ENCODE results near the gene PRDM16. TPM values are rescaled to one million over a fixed set of nuclear protein-coding genes. Genes with fewer than 3 reads are reported as not detected.

Gene PRDM16
- total and polyA plus RNA-seq, 2 experiments from 2014 or later: 0.14 to 0.16 TPM

DNA sequence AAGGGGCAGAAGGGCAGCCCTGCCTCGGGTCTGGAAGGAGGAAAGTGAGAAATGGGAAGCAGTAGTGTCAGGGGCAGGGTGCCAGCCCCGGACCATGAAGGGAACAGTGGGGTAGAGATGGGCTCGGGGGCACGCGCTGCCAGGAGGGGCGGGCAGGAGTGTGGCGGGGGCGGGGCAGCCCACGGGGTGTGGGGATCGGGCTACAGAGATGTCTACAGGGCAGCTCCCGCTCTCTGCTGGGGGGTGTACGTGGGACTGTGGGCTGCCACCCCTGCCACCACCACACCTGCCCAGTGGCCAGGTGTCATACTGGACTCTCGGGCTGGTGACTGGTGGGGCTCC is 392.9 kb downstream of the PRDM16 start:
- Histone ChIP-seq H3K27ac (ENCODE audit: low read depth) (no peak overlapping the region), H3F3A (replicated peaks; ENCODE audit: low read depth) (no peaks in the 10 kb centered on the region), H3K4me1 (ENCODE audit: insufficient read depth) (no peaks in the 10 kb centered on the region), H2AFZ (no peak overlapping the region), H3K36me3 (ENCODE audit: insufficient read depth) (no peaks in the 10 kb centered on the region), H3K79me2 (replicated peaks; ENCODE audit: insufficient read depth) (peaks cover 5% of the 10 kb centered on the region; the same call in 1 of the 2 replicates), H3K27me3 (ENCODE audit: insufficient read depth) (no peaks in the 10 kb centered on the region), H4K20me1 (replicated peaks; ENCODE audit: insufficient read depth) (no peaks in the 10 kb centered on the region), H3K9me2 (ENCODE audit: insufficient read depth) (no peaks in the 10 kb centered on the region), H3K4me3 (no peak overlapping the region), H3K4me2 (no peak overlapping the region)
- Mint-ChIP-seq H3K36me3 (ENCODE audit: low read depth) (peaks cover 6% of the 10 kb centered on the region; the same call in 1 of the 3 replicates), H3K4me1 (peaks cover 18% of the 10 kb centered on the region), H3K4me3 (no peak overlapping the region), H3K27ac (peak overlapping the region; percentile 83; the same call in 1 of the 2 replicates), H3K9me3 (no peaks in the 10 kb centered on the region; the same call in 2 of the 3 replicates), H3K27me3 (ENCODE audit: insufficient read depth, low read depth, poor library complexity) (peaks cover 9% of the 10 kb centered on the region)
- ATAC-seq: no peak
- no peak for TF ChIP-seq ZNF331 (CRISPR knock-in tag; IDR thresholded peaks at IDR 0.05; ENCODE audit: low read depth)
- no peak for TF ChIP-seq ZNF114 (CRISPR knock-in tag; IDR thresholded peaks at IDR 0.05)
- TF ChIP-seq POLR2AphosphoS5 (IDR thresholded peaks at IDR 0.05; ENCODE audit: low read depth): no peak
- no peak for TF ChIP-seq REST (IDR thresholded peaks at IDR 0.05; ENCODE audit: unreplicated experiment)
- no peak for TF ChIP-seq CTCF (conservative IDR thresholded peaks at IDR 0.05; ENCODE audit: low read depth in 2 of 2)
- no peak for TF ChIP-seq CREB1 (CRISPR knock-in tag; IDR thresholded peaks at IDR 0.05; ENCODE audit: low read depth)
- DNase-seq (ENCODE audit: low spot score): no peak

- Histone ChIP-seq H3K27ac (ENCODE audit: low read depth) (no peak overlapping the region), H3K9me2 (ENCODE audit: insufficient read depth) (no peaks in the 10 kb centered on the region), H2AFZ (no peak overlapping the region), H3F3A (replicated peaks; ENCODE audit: low read depth) (no peaks in the 10 kb centered on the region), H3K4me3 (no peak overlapping the region), H3K27me3 (ENCODE audit: insufficient read depth) (no peaks in the 10 kb centered on the region), H3K4me1 (ENCODE audit: insufficient read depth) (no peaks in the 10 kb centered on the region), H3K4me2 (no peak overlapping the region), H3K79me2 (replicated peaks; ENCODE audit: insufficient read depth) (no peaks in the 10 kb centered on the region), H3K36me3 (ENCODE audit: insufficient read depth) (no peaks in the 10 kb centered on the region), H4K20me1 (replicated peaks; ENCODE audit: insufficient read depth) (no peaks in the 10 kb centered on the region)
- no peak overlapping the region for H3K4me3 Mint-ChIP-seq
- peaks cover 7% of the 10 kb centered on the region for H3K27me3 Mint-ChIP-seq (ENCODE audit: insufficient read depth, low read depth, poor library complexity)
- DNase-seq (ENCODE audit: low spot score) (no peak), ATAC-seq (peak; percentile 13; the same call in 1 of the 3 replicates)
- peaks cover 4% of the 10 kb centered on the region; the same call in 1 of the 3 replicates for H3K36me3 Mint-ChIP-seq (ENCODE audit: low read depth)
- no peaks in the 10 kb centered on the region; the same call in 2 of the 3 replicates for H3K9me3 Mint-ChIP-seq
- peaks cover 13% of the 10 kb centered on the region for H3K4me1 Mint-ChIP-seq
- H3K27ac Mint-ChIP-seq: peak overlapping the region; percentile 83; the same call in 1 of the 2 replicates
- TF ChIP-seq EZH2 (IDR thresholded peaks at IDR 0.05; ENCODE audit: low read depth, unreplicated experiment): no peak
- TF ChIP-seq POLR2AphosphoS5 (IDR thresholded peaks at IDR 0.05; ENCODE audit: low read depth): no peak
- no peak for TF ChIP-seq NANOG (IDR thresholded peaks at IDR 0.05; ENCODE audit: borderline replicate concordance)
- TF ChIP-seq, protein P1, sequence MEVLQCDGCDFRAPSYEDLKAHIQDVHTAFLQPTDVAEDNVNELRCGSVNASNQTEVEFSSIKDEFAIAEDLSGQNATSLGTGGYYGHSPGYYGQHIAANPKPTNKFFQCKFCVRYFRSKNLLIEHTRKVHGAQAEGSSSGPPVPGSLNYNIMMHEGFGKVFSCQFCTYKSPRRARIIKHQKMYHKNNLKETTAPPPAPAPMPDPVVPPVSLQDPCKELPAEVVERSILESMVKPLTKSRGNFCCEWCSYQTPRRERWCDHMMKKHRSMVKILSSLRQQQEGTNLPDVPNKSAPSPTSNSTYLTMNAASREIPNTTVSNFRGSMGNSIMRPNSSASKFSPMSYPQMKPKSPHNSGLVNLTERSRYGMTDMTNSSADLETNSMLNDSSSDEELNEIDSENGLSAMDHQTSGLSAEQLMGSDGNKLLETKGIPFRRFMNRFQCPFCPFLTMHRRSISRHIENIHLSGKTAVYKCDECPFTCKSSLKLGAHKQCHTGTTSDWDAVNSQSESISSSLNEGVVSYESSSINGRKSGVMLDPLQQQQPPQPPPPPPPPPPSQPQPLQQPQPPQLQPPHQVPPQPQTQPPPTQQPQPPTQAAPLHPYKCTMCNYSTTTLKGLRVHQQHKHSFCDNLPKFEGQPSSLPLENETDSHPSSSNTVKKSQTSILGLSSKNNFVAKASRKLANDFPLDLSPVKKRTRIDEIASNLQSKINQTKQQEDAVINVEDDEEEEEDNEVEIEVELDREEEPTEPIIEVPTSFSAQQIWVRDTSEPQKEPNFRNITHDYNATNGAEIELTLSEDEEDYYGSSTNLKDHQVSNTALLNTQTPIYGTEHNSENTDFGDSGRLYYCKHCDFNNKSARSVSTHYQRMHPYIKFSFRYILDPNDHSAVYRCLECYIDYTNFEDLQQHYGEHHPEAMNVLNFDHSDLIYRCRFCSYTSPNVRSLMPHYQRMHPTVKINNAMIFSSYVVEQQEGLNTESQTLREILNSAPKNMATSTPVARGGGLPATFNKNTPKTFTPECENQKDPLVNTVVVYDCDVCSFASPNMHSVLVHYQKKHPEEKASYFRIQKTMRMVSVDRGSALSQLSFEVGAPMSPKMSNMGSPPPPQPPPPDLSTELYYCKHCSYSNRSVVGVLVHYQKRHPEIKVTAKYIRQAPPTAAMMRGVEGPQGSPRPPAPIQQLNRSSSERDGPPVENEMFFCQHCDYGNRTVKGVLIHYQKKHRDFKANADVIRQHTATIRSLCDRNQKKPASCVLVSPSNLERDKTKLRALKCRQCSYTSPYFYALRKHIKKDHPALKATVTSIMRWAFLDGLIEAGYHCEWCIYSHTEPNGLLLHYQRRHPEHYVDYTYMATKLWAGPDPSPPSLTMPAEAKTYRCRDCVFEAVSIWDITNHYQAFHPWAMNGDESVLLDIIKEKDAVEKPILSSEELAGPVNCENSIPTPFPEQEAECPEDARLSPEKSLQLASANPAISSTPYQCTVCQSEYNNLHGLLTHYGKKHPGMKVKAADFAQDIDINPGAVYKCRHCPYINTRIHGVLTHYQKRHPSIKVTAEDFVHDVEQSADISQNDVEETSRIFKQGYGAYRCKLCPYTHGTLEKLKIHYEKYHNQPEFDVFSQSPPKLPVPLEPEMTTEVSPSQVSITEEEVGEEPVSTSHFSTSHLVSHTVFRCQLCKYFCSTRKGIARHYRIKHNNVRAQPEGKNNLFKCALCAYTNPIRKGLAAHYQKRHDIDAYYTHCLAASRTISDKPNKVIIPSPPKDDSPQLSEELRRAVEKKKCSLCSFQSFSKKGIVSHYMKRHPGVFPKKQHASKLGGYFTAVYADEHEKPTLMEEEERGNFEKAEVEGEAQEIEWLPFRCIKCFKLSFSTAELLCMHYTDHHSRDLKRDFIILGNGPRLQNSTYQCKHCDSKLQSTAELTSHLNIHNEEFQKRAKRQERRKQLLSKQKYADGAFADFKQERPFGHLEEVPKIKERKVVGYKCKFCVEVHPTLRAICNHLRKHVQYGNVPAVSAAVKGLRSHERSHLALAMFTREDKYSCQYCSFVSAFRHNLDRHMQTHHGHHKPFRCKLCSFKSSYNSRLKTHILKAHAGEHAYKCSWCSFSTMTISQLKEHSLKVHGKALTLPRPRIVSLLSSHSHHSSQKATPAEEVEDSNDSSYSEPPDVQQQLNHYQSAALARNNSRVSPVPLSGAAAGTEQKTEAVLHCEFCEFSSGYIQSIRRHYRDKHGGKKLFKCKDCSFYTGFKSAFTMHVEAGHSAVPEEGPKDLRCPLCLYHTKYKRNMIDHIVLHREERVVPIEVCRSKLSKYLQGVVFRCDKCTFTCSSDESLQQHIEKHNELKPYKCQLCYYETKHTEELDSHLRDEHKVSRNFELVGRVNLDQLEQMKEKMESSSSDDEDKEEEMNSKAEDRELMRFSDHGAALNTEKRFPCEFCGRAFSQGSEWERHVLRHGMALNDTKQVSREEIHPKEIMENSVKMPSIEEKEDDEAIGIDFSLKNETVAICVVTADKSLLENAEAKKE (CRISPR knock-in tag; IDR thresholded peaks at IDR 0.05): no peak
- TF ChIP-seq EZH2phosphoT487 (IDR thresholded peaks at IDR 0.05; ENCODE audit: unreplicated experiment): no peak
These were observed 393.5 kb downstream of the PRDM16 start for GRCh38 chr1:3462356-3463012.

All from GM23338 (cell line).